Measurements from ENCODE around the gene KLF11. TPM values are rescaled to one million over a fixed set of nuclear protein-coding genes. Genes with fewer than 3 reads are reported as not detected.

Gene KLF11
- total and polyA plus RNA-seq, 11 donors, result 5.4 to 43.8 (median 19.4) TPM

GRCh38 chr2:10073706-10074105 lies 30.4 kb downstream of the KLF11 start:
- Histone ChIP-seq H3K4me3 (no peak overlapping the region), H3K9me3 (no peaks in the 10 kb centered on the region), H3K4me1 (peaks cover 0 to 14% (median 4%) of the 10 kb centered on the region in 12 donors), H3K27ac (no peak overlapping the region), H3K36me3 (no peaks in the 10 kb centered on the region), H3K27me3 (peaks cover 0 to 32% (median 0%) of the 10 kb centered on the region in 9 donors)
- 71 to 76% (median 73%) methylated on average over 6 to 8 of the region's 8 CpGs for WGBS, 4 donors
- DNase-seq (no peak), ATAC-seq (no peak)
- intact Hi-C loops (cut with DNase I), result loop anchor here (2.0 to 10.0 kb wide), 7 partner anchors 23 to 591 kb away; no protein-coding TSS in a partner anchor
- no peak for TF ChIP-seq POLR2A (IDR thresholded peaks at IDR 0.05)
- no peak for TF ChIP-seq CTCF (IDR thresholded peaks at IDR 0.05)

- no peaks in the 10 kb centered on the region for H3K36me3 ChIP-seq
- no peak for DNase-seq
- intact Hi-C loops (cut with DNase I), result loop anchor here in 1 of 10 donors (10.0 kb wide), 1 partner anchor 590 kb away; no protein-coding TSS in a partner anchor
- H3K4me3 ChIP-seq, result no peak overlapping the region
- 80 to 89% (median 85%) methylated on average over 13 of the region's 13 CpGs for WGBS, 4 donors
- peaks cover 0 to 43% (median 5%) of the 10 kb centered on the region in 9 donors for H3K27me3 ChIP-seq
- no peak for ATAC-seq
- no peaks in the 10 kb centered on the region for H3K9me3 ChIP-seq
- H3K4me1 ChIP-seq, result peaks cover 0 to 21% (median 9%) of the 10 kb centered on the region in 12 donors
- TF ChIP-seq CTCF (IDR thresholded peaks at IDR 0.05) (no peak), POLR2A (IDR thresholded peaks at IDR 0.05) (no peak)
- H3K27ac ChIP-seq, result no peak overlapping the region
Measured at GRCh38 chr2:10075101-10075500, 31.8 kb downstream of the KLF11 start.

- H3K27me3 ChIP-seq, result peaks cover 0 to 49% (median 11%) of the 10 kb centered on the region in 9 donors
- H3K27ac ChIP-seq, result no peak overlapping the region
- WGBS, 4 donors, result 58 to 72% (median 65%) methylated on average over 9 of the region's 9 CpGs
- no peak for DNase-seq
- peaks cover 0 to 27% (median 11%) of the 10 kb centered on the region in 12 donors for H3K4me1 ChIP-seq
- intact Hi-C loops (cut with DNase I), result loop anchor here in 1 of 10 donors (10.0 kb wide), 1 partner anchor 589 kb away; no protein-coding TSS in a partner anchor
- H3K36me3 ChIP-seq, result no peaks in the 10 kb centered on the region
- no peaks in the 10 kb centered on the region for H3K9me3 ChIP-seq
- H3K4me3 ChIP-seq, result no peak overlapping the region
- no peak for ATAC-seq
- TF ChIP-seq CTCF (IDR thresholded peaks at IDR 0.05) (no peak), POLR2A (IDR thresholded peaks at IDR 0.05) (no peak)
Measured at GRCh38 chr2:10075571-10076209, 32.3 kb downstream of the KLF11 start.

GRCh38 chr2:10076511-10076910 lies 33.2 kb downstream of the KLF11 start:
- no peak overlapping the region for H3K27ac ChIP-seq
- H3K9me3 ChIP-seq, result no peaks in the 10 kb centered on the region
- ATAC-seq (no peak), DNase-seq (no peak)
- peaks cover 0 to 30% (median 14%) of the 10 kb centered on the region in 12 donors for H3K4me1 ChIP-seq
- H3K27me3 ChIP-seq, result peaks cover 0 to 58% (median 14%) of the 10 kb centered on the region in 9 donors
- H3K4me3 ChIP-seq, result no peak overlapping the region
- TF ChIP-seq POLR2A (IDR thresholded peaks at IDR 0.05), result no peak
- TF ChIP-seq CTCF (IDR thresholded peaks at IDR 0.05), result no peak
- H3K36me3 ChIP-seq, result no peaks in the 10 kb centered on the region
- intact Hi-C loops (cut with DNase I), result loop anchor here in 1 of 10 donors (10.0 kb wide), 1 partner anchor 588 kb away; no protein-coding TSS in a partner anchor
- 83 to 90% (median 83%) methylated on average over 13 of the region's 13 CpGs for WGBS, 4 donors
